Neural progenitor cell (in vitro differentiated cells): Measurements from ENCODE around the gene GYPC. TPM values are rescaled to one million over a fixed set of nuclear protein-coding genes. Genes with fewer than 3 reads are reported as not detected.

ENCODE experiments used
- DNase-seq: peaks from one replicate; pipeline ENCODE4 v3.0.0-alpha.2; 2016; ENCODE audit warnings: low spot score
- H2AFZ ChIP-seq: fragments of 200-600 bp; sonication (generic); replicated peaks from 2 replicates; pipeline ENCODE4 v1.6.1; 2016; ENCODE audit warnings: antibody characterized with exemption
- H3F3A ChIP-seq: fragments of 200-600 bp; sonication (generic); 2 replicates; pipeline ENCODE4 v1.6.1; 2016; ENCODE audit warnings: antibody characterized with exemption, low read depth
- H3K27ac ChIP-seq: fragments of 200-600 bp; sonication (generic); 2 replicates; pipeline ENCODE4 v1.5.1; 2016; ENCODE audit warnings: mild to moderate bottlenecking
- H3K27me3 ChIP-seq: fragments of 200-600 bp; sonication (generic); 2 replicates; pipeline ENCODE4 v1.6.1; 2016; ENCODE audit warnings: mild to moderate bottlenecking, moderate library complexity
- H3K36me3 ChIP-seq: fragments of 200-600 bp; sonication (generic); 2 replicates; pipeline ENCODE4 v1.5.1; 2016
- H3K4me1 ChIP-seq: fragments of 200-600 bp; sonication (generic); 2 replicates; pipeline ENCODE4 v1.6.1; 2016; ENCODE audit warnings: mixed run types
- H3K4me2 ChIP-seq: fragments of 200-600 bp; sonication (generic); 2 replicates; pipeline ENCODE4 v1.6.1; 2016
- H3K4me3 ChIP-seq: fragments of 200-600 bp; sonication (generic); 2 replicates; pipeline ENCODE4 v1.5.1; 2016
- H3K79me2 ChIP-seq: fragments of 200-600 bp; sonication (generic); 2 replicates; pipeline ENCODE4 v1.6.1; 2016; ENCODE audit warnings: low read depth
- H3K9ac ChIP-seq: fragments of 200-600 bp; sonication (generic); 2 replicates; pipeline ENCODE4 v1.6.1; 2016
- H3K9me3 ChIP-seq: fragments of 200-600 bp; sonication (generic); 2 replicates; pipeline ENCODE4 v1.5.1; 2016; ENCODE audit warnings: low read depth
- H4K20me1 ChIP-seq: fragments of 200-600 bp; sonication (generic); 2 replicates; pipeline ENCODE4 v1.6.1; 2016; ENCODE audit warnings: low read depth
- H3K27ac Mint-ChIP-seq: 3 replicates; pipeline ENCODE4 v1.8.0; 2021; ENCODE audit warnings: mixed read lengths
- H3K27me3 Mint-ChIP-seq: 2 replicates; pipeline ENCODE4 v1.8.0; 2022; ENCODE audit warnings: low read depth, mild to moderate bottlenecking, inconsistent platforms, moderate library complexity, mixed read lengths; ENCODE audit not compliant: insufficient read depth
- H3K36me3 Mint-ChIP-seq: 3 replicates; pipeline ENCODE4 v1.8.0; 2021; ENCODE audit warnings: mixed read lengths
- H3K4me1 Mint-ChIP-seq: 3 replicates; pipeline ENCODE4 v1.8.0; 2021; ENCODE audit warnings: mixed read lengths
- H3K4me3 Mint-ChIP-seq: 3 replicates; pipeline ENCODE4 v1.8.0; 2021; ENCODE audit warnings: mild to moderate bottlenecking, moderate library complexity, mixed read lengths
- H3K9me3 Mint-ChIP-seq: 3 replicates; pipeline ENCODE4 v1.8.0; 2020; ENCODE audit warnings: mixed read lengths
- EZH2 ChIP-seq: fragments of 200-600 bp; sonication (generic); IDR thresholded peaks from 2 replicates; pipeline ENCODE4 v1.6.1; 2017; ENCODE audit warnings: antibody characterized with exemption, mild to moderate bottlenecking, moderate library complexity
- EZH2phosphoT487 ChIP-seq: fragments of 200-600 bp; sonication (generic); IDR thresholded peaks from 2 replicates; pipeline ENCODE4 v1.6.1; 2017; ENCODE audit warnings: antibody characterized with exemption
- total RNA-seq: library from RNA; depleted of rRNA; stranded (reverse); fragments of >200 nt; gene quantifications from 2 replicates; pipeline ENCODE4 v1.2.3, GENCODE V29; 2015; ENCODE audit warnings: low replicate concordance
- TF ChIP-seq, protein P1 (sequence below): fragments of 200-600 bp; sonication (generic); IDR thresholded peaks from 2 replicates; pipeline ENCODE4 v1.5.1; 2017; ENCODE audit warnings: antibody characterized with exemption, mild to moderate bottlenecking

GYPC gene
- total RNA-seq, 1 donor from 2014 or later: 3.4 TPM

DNA sequence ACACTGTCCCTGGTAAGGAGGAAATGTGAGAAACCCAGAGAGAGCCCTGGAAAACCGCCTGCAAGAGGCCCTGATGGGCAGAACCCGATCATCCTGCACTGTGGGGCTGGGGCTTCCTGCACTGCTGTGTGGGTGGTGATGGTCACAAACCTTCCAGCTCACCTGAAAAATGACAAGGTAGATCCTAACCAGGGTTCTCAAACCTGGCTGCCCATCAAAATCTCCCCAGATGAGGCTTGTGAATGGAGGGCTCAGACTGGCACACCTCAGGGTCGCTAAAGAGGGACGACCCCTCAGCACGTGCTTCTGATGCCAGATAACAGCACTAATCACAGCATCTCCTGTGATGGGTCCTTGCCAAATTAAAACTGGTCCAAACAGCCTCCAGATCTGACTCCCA, 74.7 kb downstream of the GYPC start:
- H3K9me3 ChIP-seq: peaks cover 5% of the 10 kb centered on the region
- H4K20me1 ChIP-seq: no peaks in the 10 kb centered on the region
- H3K36me3 Mint-ChIP-seq: no peaks in the 10 kb centered on the region
- TF ChIP-seq, protein P1, sequence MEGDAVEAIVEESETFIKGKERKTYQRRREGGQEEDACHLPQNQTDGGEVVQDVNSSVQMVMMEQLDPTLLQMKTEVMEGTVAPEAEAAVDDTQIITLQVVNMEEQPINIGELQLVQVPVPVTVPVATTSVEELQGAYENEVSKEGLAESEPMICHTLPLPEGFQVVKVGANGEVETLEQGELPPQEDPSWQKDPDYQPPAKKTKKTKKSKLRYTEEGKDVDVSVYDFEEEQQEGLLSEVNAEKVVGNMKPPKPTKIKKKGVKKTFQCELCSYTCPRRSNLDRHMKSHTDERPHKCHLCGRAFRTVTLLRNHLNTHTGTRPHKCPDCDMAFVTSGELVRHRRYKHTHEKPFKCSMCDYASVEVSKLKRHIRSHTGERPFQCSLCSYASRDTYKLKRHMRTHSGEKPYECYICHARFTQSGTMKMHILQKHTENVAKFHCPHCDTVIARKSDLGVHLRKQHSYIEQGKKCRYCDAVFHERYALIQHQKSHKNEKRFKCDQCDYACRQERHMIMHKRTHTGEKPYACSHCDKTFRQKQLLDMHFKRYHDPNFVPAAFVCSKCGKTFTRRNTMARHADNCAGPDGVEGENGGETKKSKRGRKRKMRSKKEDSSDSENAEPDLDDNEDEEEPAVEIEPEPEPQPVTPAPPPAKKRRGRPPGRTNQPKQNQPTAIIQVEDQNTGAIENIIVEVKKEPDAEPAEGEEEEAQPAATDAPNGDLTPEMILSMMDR: no peak
- TF ChIP-seq EZH2phosphoT487 (no peak), EZH2 (no peak)
- H3K4me2 ChIP-seq: no peak overlapping the region
- H3K9me3 Mint-ChIP-seq: peaks cover 3% of the 10 kb centered on the region
- H3K27ac Mint-ChIP-seq: no peak overlapping the region
- no peak overlapping the region for H3K4me3 ChIP-seq
- H3K9ac ChIP-seq: no peak overlapping the region
- H3K27me3 ChIP-seq: no peaks in the 10 kb centered on the region
- no peaks in the 10 kb centered on the region for H3K4me1 ChIP-seq
- H3K27me3 Mint-ChIP-seq: peaks cover 4% of the 10 kb centered on the region
- no peaks in the 10 kb centered on the region for H3K79me2 ChIP-seq
- no peaks in the 10 kb centered on the region for H3K36me3 ChIP-seq
- no peak overlapping the region for H2AFZ ChIP-seq
- H3K27ac ChIP-seq: no peak overlapping the region
- H3K4me1 Mint-ChIP-seq: no peaks in the 10 kb centered on the region
- no peak for DNase-seq
- no peak overlapping the region for H3K4me3 Mint-ChIP-seq
- H3F3A ChIP-seq: no peaks in the 10 kb centered on the region

DNA sequence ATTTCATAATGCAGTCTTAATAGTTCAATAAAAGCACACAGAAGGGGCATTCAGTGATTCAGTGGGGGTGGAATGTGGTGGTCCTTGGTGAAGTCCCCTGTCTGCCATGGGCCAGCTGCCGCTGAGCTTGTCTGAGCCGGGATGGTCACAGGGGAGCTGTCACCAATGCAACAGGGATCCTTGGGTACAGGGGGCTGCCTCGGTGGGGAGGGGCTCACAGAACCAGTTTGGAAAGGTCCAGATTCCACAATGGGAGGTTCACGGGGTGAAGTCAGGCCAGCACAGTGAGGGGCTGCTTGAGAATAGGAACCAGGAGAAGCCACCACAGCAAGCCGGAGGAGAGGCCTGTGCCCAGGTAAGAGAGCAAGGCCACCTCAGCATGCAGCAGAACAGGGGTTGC, 75.4 kb downstream of the GYPC start:
- no peaks in the 10 kb centered on the region for H3K36me3 Mint-ChIP-seq
- TF ChIP-seq, protein P1: no peak
- TF ChIP-seq EZH2 (no peak), EZH2phosphoT487 (no peak)
- H3K4me3 Mint-ChIP-seq: no peak overlapping the region
- Histone ChIP-seq H3K4me3 (no peak overlapping the region), H3K79me2 (no peaks in the 10 kb centered on the region), H3K27ac (no peak overlapping the region), H2AFZ (no peak overlapping the region), H3K9me3 (no peaks in the 10 kb centered on the region), H3K36me3 (no peaks in the 10 kb centered on the region), H3K4me1 (no peaks in the 10 kb centered on the region), H3F3A (no peaks in the 10 kb centered on the region), H3K27me3 (no peaks in the 10 kb centered on the region), H4K20me1 (no peaks in the 10 kb centered on the region), H3K4me2 (no peak overlapping the region), H3K9ac (no peak overlapping the region)
- no peak overlapping the region for H3K27ac Mint-ChIP-seq
- H3K4me1 Mint-ChIP-seq: no peaks in the 10 kb centered on the region
- peaks cover 4% of the 10 kb centered on the region for H3K27me3 Mint-ChIP-seq
- no peaks in the 10 kb centered on the region for H3K9me3 Mint-ChIP-seq
- DNase-seq: no peak

DNA sequence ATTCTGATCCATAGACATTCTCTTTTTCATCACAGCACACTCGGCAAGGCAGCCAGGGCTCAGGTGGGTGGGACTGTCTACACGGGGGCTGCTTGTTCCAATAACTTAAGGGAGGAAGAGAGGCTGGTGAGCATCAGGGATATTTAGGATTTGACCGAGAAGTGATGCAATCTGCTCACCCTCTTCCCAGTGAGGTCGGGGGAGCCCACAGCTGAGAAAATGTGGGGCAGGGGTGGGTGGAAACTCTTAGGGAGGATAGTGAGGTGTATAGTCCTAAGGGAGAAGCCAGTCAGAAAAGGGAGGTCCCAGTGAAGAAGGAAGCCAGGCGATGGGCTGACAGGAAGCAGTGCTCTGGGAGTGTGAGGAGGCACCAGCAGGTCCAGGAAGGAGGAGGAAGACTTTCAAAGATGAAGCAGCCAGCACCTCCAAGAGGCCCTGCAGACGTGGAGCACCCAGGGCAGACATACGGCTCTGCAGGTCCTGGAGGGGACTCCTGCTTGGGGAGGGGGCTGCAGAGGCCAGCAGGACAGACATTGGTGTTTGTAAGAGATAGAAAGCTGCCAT, 76.8 kb downstream of the GYPC start:
- H3K4me1 Mint-ChIP-seq: no peaks in the 10 kb centered on the region
- no peaks in the 10 kb centered on the region for H3K4me1 ChIP-seq
- no peak for DNase-seq
- no peak overlapping the region for H3K27ac ChIP-seq
- no peak overlapping the region for H3K9ac ChIP-seq
- TF ChIP-seq, protein P1: no peak
- TF ChIP-seq EZH2phosphoT487 (no peak), EZH2 (no peak)
- no peaks in the 10 kb centered on the region for H3K79me2 ChIP-seq
- no peak overlapping the region for H3K4me3 Mint-ChIP-seq
- H2AFZ ChIP-seq: no peak overlapping the region
- H3K27ac Mint-ChIP-seq: peak overlapping the region; percentile 6
- H3K27me3 ChIP-seq: no peaks in the 10 kb centered on the region
- no peaks in the 10 kb centered on the region for H3K36me3 ChIP-seq
- no peak overlapping the region for H3K4me3 ChIP-seq
- no peaks in the 10 kb centered on the region for H3K36me3 Mint-ChIP-seq
- no peaks in the 10 kb centered on the region for H3F3A ChIP-seq
- H4K20me1 ChIP-seq: no peaks in the 10 kb centered on the region
- no peaks in the 10 kb centered on the region for H3K9me3 ChIP-seq
- peaks cover 2% of the 10 kb centered on the region for H3K9me3 Mint-ChIP-seq
- no peak overlapping the region for H3K4me2 ChIP-seq
- peaks cover 4% of the 10 kb centered on the region for H3K27me3 Mint-ChIP-seq
